HG03565 (cell line): ENCODE measurements around the gene BIRC7.

Source experiments
- ATAC-seq: cut with Tn5 transposase; IDR thresholded peaks from one replicate; pipeline ENCODE4 v1.9.1; 2021; ENCODE audit warnings: mild to moderate bottlenecking, moderate library complexity; ENCODE audit not compliant: unreplicated experiment

The BIRC7 gene

DNA sequence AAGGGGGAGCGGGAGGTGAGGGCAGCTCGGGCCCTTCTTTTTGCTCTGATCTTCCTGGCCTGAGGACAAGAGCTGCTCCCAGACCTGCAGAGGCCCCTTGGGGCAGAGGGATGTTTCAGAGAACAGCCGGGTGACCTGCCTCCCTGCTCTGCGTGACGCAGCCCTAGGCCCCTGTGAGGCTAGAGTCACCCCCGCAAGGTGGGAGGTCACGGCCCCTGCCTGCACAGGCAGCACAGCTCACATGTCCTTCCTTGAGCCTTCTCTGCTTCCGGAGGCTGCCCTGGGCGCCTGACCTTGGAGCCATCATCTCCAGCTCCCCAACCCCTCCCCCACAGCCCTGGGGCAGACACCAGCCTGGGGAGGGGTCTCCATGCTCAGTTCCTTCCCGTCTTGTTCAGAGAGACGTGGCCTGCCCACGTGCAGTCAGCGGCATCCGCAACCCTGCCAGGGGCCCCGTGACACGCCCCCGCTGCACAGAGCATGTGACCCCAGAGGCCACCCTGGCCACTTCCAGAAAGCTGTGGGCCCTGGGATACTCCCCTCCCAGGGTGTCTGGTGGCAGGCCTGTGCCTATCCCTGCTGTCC lies at the start of gene BIRC7:
Gene BIRC7, plus strand, starts transcription at position 507 of the 585 bp plus-strand sequence. CDS start 192 bp downstream, outside the sequence.
- no peak for ATAC-seq

- no peak for ATAC-seq
These were observed 49.6 kb upstream of the BIRC7 start for GRCh38 chr20:63186084-63186483.

DNA sequence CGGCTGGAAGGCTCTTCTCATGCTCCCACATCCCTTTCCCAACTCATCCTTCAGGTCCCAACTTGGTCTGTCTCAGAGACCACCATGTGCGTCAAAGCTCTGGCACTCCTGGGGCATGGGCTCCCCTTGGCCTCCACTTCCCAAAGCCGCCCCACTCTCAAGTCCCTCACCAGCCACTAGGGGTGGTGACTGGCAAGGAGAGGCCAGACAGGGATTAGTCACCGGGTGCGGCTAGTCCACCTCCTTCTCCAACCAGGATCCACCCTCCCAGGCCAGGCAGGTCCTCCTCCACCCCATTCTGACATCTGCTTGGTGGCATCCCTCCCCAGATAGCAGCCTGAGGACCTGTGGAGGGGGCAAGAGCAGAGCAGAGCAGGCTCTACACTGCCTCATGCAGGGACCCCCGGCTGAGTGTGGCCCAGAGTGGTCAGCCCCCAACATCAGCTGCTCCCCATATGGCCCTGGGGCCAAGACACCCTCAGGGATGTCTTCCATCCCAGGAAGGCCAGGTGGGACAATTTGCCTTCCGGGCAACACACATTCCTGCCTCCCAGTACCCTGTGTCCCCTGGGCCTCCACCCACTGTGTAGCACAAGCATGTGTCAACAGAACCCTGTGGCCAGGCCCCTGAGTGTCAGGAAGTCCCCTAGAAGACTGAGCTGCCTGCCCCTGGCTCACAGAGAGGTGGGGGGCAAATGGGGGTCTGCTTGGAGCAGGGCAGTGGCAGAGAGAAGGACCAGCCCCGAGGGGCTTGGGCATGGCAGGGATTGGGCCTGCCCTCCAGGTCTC lies 49.0 kb upstream of the BIRC7 start:
- no peak for ATAC-seq

GRCh38 chr20:63187338-63188158 lies 48.2 kb upstream of the BIRC7 start:
- ATAC-seq: no peak

GRCh38 chr20:63188159-63188442 lies 47.6 kb upstream of the BIRC7 start:
- no peak for ATAC-seq

GRCh38 chr20:63188641-63189321 lies 46.9 kb upstream of the BIRC7 start:
- no peak for ATAC-seq

DNA sequence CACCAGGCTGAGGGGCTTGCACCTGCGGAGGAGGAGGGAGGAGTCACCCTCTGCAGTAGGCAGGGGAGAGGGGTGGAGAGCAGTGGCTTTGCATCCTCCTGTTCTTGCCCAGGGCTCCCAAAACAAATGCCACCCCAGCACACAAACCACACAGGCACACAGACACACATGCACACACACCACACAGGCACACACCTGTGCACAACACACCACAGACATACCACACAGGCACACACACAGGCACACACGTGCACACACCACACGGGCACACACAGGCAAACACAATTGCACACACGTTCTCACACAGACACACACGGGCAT lies 46.4 kb upstream of the BIRC7 start:
- no peak for ATAC-seq

- no peak for ATAC-seq
These were observed 45.7 kb upstream of the BIRC7 start for GRCh38 chr20:63189846-63190559.

DNA sequence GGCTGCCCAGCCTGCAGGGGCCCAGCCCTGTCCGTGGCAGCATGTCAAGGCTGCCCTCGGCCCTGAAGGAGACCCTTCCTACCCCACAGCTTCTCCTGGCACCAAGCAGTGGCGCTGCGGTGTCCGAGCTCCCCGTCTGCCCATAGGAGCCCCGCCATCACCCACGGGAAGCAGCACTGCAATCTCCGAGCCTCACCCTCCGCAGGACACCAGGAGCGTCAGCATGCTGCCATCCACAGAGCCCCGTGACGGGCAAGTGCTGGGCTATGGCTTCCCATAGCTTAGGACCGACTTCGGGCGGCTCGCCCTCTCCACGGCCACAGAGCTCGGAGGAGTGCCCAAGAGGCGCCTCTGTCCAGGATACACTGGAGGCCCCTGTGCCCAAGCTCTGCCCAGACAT lies 44.9 kb upstream of the BIRC7 start:
- no peak for ATAC-seq

DNA sequence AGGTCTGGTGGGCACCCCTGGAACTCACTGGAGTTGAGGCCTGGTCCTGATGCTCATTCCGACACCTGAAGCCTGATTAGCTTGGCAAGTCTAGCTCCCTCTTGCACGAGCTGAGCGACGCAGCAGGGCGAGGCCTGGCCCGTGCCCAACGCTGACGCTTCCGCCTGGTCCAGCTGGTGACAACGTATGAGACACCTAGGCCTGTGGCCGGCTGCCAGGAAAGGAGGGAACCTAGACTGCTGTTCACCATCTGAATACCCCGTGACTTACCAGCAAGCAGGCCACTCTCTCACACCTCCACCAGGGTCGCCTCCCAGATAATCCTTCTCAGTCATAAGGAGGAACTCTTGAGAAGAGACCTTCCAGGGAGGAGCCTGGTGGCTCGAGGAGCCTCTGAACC lies 44.3 kb upstream of the BIRC7 start:
- no peak for ATAC-seq

DNA sequence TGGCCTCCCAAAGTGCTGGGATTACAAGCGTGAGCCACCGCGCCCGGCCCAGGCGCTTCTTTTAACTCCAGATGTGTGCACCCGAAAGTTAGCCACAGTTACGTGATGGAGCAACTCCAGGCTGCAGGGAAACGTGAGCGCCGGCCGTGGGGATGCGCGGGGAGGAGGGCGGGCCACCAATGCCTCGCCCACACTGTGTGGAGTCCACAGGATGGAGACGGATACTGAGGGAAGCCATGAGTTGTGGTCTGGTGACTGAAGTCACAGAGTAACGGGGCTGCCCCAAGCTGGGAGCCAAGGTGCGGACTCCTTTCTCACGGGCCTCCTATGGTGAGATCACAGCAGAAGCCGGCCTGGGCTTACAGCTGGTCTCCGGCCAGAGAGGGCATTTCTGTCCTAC lies 43.0 kb upstream of the BIRC7 start:
- ATAC-seq: no peak

DNA sequence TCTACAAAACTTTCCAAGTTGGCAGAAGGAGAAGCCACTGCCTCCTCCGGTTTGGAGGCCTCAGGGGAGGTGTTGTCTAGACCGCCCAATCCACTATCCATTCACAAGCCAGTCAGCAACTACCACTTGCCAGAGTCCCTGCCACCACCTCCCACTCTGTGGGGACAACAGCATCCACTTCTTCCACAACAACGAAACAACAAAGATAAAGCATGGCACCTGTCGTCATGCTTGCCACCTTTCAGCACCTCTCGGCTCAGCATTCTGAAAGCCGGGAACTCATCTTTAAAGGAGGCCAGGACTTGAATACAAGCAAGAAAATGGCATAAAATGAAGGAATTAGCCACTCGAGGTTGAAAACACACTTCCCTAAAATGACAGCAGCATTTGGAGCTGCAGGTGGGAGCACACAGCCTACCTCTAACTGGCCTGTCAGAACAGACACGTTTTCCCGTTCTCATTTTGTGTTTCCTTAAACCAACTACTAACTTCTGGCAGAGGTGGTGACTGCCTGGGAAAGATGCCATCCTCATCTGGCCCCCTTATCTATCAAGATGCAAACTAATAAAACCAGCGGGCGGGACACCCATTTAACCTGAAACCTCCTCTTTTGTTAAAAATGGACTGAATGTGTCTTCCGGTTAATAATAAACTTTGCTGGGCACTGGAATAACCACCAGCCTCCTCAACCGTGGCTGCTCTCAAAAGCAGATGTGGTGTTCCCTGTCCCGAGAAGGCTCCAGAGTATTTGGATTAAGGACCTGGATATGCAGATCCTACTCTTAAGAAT lies 41.5 kb upstream of the BIRC7 start:
- ATAC-seq: no peak

DNA sequence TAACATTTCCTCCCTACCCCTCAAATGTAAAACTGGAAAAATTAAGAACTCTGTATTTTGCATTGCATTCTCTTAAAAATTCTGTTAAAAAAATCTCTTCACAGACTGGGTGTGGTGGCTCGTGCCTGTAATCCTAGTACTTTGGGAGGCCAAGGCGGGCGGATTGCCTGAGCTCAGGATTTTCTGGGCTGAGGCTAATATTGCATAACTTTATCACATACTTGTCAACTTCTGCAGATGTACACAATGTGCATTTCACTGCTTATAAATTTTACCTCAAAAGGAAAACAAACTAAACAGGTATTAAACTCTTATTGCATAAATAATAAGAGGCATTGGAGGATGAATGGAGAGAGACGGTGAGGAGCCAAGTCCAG lies 40.9 kb upstream of the BIRC7 start:
- no peak for ATAC-seq

DNA sequence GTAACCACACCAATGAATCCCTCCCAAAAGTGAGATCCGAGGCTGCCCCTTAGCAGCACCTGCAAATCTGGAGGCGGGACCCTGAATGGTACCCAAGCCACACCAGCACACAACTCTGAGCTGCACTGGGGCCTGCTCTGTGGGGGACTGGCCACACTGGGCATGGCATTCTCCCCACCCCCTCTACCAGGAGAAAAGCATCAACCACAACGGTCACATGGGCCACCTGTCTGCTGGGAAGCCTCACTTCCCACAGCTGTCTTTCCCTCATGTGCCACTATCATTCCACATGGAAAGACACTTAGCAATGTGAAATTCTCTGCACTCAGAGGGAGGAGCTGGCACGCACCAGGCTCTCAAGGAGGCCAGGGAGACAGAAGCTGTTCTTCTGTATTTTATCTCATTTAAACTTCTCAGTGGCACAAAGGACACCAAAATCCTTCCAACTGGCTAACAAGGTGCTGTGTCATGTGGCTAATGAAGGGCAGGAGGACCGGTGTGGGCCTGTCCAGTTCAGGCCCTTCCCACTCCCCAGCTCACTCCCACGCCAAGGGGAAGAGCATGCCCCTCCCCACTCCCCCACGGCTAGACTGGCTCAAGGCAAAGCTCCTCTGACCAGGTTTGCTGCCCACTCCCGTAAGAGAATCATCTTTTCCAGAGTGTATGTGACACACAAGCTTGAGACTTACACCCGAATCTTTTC lies 38.8 kb upstream of the BIRC7 start:
- ATAC-seq: no peak

DNA sequence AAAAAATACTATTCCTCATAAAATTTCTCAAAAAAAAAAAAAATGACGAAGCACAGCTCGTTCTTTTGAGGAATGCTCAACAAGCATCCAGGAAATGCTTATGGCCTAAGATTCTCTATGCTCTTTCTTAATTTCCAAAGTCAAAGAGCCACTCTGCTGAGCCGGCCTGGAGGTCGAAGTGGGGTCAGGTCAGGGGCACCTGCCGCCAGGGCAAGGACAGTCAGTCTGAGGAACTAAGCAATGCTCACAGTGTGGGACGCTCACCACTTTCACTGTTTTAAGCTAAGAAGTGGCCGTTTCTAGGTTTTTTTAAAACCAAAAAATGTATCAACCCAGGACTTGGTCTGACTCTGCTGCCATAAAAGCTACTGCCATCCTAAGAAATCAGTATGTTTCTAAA lies 37.1 kb upstream of the BIRC7 start:
- ATAC-seq: no peak

GRCh38 chr20:63202021-63202420 lies 33.7 kb upstream of the BIRC7 start:
- no peak for ATAC-seq

GRCh38 chr20:63202811-63203526 lies 32.7 kb upstream of the BIRC7 start:
- no peak for ATAC-seq

GRCh38 chr20:63204362-63204761 lies 31.3 kb upstream of the BIRC7 start:
- ATAC-seq: no peak

DNA sequence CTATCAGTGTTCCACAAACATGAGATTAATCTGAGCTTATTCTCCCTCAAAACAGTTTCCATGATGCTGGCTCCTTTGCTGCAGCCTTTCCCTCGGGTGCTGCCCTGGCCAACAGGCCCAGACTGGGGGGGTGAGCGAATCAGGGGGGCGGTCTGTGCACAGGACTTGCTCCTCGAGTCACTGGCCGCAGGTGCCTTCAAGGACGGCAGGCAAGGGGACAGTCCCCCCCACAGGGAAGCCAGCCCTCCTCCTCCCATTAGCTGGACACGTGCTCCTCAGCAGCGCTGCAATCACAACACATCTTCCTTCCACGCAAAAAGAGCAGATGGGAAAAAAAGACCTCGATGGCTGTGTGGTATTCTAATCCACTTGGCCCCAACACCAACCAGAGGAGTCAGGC lies 29.8 kb upstream of the BIRC7 start:
- no peak for ATAC-seq
